Central memory CD8-positive, alpha-beta T cell (primary cell): ENCODE results near the gene THSD4.
"Not testable (repeated sequence)": the region's sequence is repeated elsewhere in the genome, so short reads cannot be mapped to it uniquely, and the experiment has no call there.

ENCODE experiments used
- ATAC-seq: fragments of 150-1000 bp; cut with Tn5 transposase; replicated peaks from 2 replicates; pipeline ENCODE4 v1.10.0; 2022; ENCODE audit warnings: mild to moderate bottlenecking, moderate FRiP score, moderate number of reproducible peaks; ENCODE audit not compliant: poor library complexity, severe bottlenecking; ENCODE audit errors: extremely low read depth
- DNase-seq, 2 donors: peaks; one replicate each; pipeline ENCODE4 v3.0.0; 2021; ENCODE audit warnings: low spot score in 2 of 2
- H3K27ac Mint-ChIP-seq: one replicate; pipeline ENCODE4 v1.8.0; 2022; ENCODE audit warnings: low read depth, mild to moderate bottlenecking, moderate library complexity, mixed read lengths
- H3K27me3 Mint-ChIP-seq: one replicate; pipeline ENCODE4 v1.8.0; 2022; ENCODE audit warnings: mixed read lengths
- H3K36me3 Mint-ChIP-seq: one replicate; pipeline ENCODE4 v1.8.0; 2022; ENCODE audit warnings: mild to moderate bottlenecking, moderate library complexity, mixed read lengths; ENCODE audit not compliant: insufficient read depth
- H3K4me1 Mint-ChIP-seq: one replicate; pipeline ENCODE4 v1.8.0; 2022; ENCODE audit warnings: mixed read lengths
- H3K4me3 Mint-ChIP-seq: one replicate; pipeline ENCODE4 v1.8.0; 2022; ENCODE audit warnings: mild to moderate bottlenecking, moderate library complexity, mixed read lengths
- H3K9me3 Mint-ChIP-seq: one replicate; pipeline ENCODE4 v1.8.0; 2022; ENCODE audit warnings: mixed read lengths

The THSD4 gene

GRCh38 chr15:71254491-71254890, 139.2 kb downstream of the THSD4 start:
- no peak for DNase-seq
- Mint-ChIP-seq H3K4me3 (no peak overlapping the region), H3K27me3 (peaks cover 29% of the 10 kb centered on the region), H3K27ac (no peak overlapping the region), H3K4me1 (no peaks in the 10 kb centered on the region), H3K9me3 (no peaks in the 10 kb centered on the region), H3K36me3 (no peaks in the 10 kb centered on the region)
- ATAC-seq: no peak

GRCh38 chr15:71256934-71257664, 141.8 kb downstream of the THSD4 start:
- no peaks in the 10 kb centered on the region for H3K4me1 Mint-ChIP-seq
- peaks cover 37% of the 10 kb centered on the region for H3K27me3 Mint-ChIP-seq

GRCh38 chr15:71259866-71260265, 144.6 kb downstream of the THSD4 start:
- DNase-seq: no peak
- Mint-ChIP-seq H3K4me1 (no peaks in the 10 kb centered on the region), H3K9me3 (no peaks in the 10 kb centered on the region), H3K36me3 (no peaks in the 10 kb centered on the region), H3K27me3 (peaks cover 63% of the 10 kb centered on the region), H3K4me3 (no peak overlapping the region), H3K27ac (no peak overlapping the region)
- no peak for ATAC-seq

More at GRCh38 chr15:71256934-71257664, 141.8 kb downstream of the THSD4 start:
- ATAC-seq: no peak
- Mint-ChIP-seq H3K27ac (no peak overlapping the region), H3K4me3 (no peak overlapping the region), H3K9me3 (no peaks in the 10 kb centered on the region), H3K36me3 (no peaks in the 10 kb centered on the region)
- DNase-seq: no peak

GRCh38 chr15:71261418-71261817, 146.1 kb downstream of the THSD4 start:
- Mint-ChIP-seq H3K4me3 (no peak overlapping the region), H3K9me3 (no peaks in the 10 kb centered on the region), H3K36me3 (no peaks in the 10 kb centered on the region), H3K4me1 (no peaks in the 10 kb centered on the region), H3K27ac (no peak overlapping the region), H3K27me3 (peaks cover 62% of the 10 kb centered on the region)
- ATAC-seq (no peak), DNase-seq (no peak)

GRCh38 chr15:71261909-71262308, 146.6 kb downstream of the THSD4 start:
- no peak for ATAC-seq
- no peaks in the 10 kb centered on the region for H3K9me3 Mint-ChIP-seq

GRCh38 chr15:71262599-71262998, 147.3 kb downstream of the THSD4 start:
- no peaks in the 10 kb centered on the region for H3K36me3 Mint-ChIP-seq
- no peaks in the 10 kb centered on the region for H3K4me1 Mint-ChIP-seq
- peaks cover 62% of the 10 kb centered on the region for H3K27me3 Mint-ChIP-seq
- no peak overlapping the region for H3K27ac Mint-ChIP-seq
- no peak overlapping the region for H3K4me3 Mint-ChIP-seq
- no peaks in the 10 kb centered on the region for H3K9me3 Mint-ChIP-seq
- no peak for ATAC-seq
- no peak for DNase-seq

More at GRCh38 chr15:71261909-71262308, 146.6 kb downstream of the THSD4 start:
- Mint-ChIP-seq H3K36me3 (no peaks in the 10 kb centered on the region), H3K4me3 (no peak overlapping the region), H3K27ac (no peak overlapping the region), H3K4me1 (no peaks in the 10 kb centered on the region), H3K27me3 (peaks cover 62% of the 10 kb centered on the region)
- no peak for DNase-seq

GRCh38 chr15:71265606-71266005, 150.3 kb downstream of the THSD4 start:
- not testable (repeated sequence) for H3K4me1 Mint-ChIP-seq, DNase-seq, H3K9me3 Mint-ChIP-seq, ATAC-seq, H3K27ac Mint-ChIP-seq, H3K36me3 Mint-ChIP-seq, H3K4me3 Mint-ChIP-seq
- H3K27me3 Mint-ChIP-seq: peaks cover 69% of the 10 kb centered on the region

GRCh38 chr15:71271327-71271726, 156.1 kb downstream of the THSD4 start:
- Mint-ChIP-seq H3K27me3 (peaks cover 24% of the 10 kb centered on the region), H3K36me3 (peaks cover 1% of the 10 kb centered on the region), H3K27ac (no peak overlapping the region), H3K4me1 (no peaks in the 10 kb centered on the region), H3K9me3 (no peaks in the 10 kb centered on the region), H3K4me3 (no peak overlapping the region)
- DNase-seq: no peak
- ATAC-seq: no peak

GRCh38 chr15:71272932-71273331, 157.7 kb downstream of the THSD4 start:
- no peak for ATAC-seq
- Mint-ChIP-seq H3K9me3 (no peaks in the 10 kb centered on the region), H3K4me1 (no peaks in the 10 kb centered on the region), H3K36me3 (peaks cover 1% of the 10 kb centered on the region), H3K4me3 (no peak overlapping the region), H3K27me3 (peaks cover 8% of the 10 kb centered on the region), H3K27ac (no peak overlapping the region)
- DNase-seq: no peak

- no peak overlapping the region for H3K4me3 Mint-ChIP-seq
- ATAC-seq (no peak), DNase-seq (no peak)
- H3K27ac Mint-ChIP-seq: no peak overlapping the region
- peaks cover 1% of the 10 kb centered on the region for H3K36me3 Mint-ChIP-seq
- H3K4me1 Mint-ChIP-seq: no peaks in the 10 kb centered on the region
- H3K27me3 Mint-ChIP-seq: no peaks in the 10 kb centered on the region
- H3K9me3 Mint-ChIP-seq: no peaks in the 10 kb centered on the region
These were observed 158.6 kb downstream of the THSD4 start for GRCh38 chr15:71273731-71274447.

- peaks cover 1% of the 10 kb centered on the region for H3K36me3 Mint-ChIP-seq
- H3K27me3 Mint-ChIP-seq: no peaks in the 10 kb centered on the region
- no peak overlapping the region for H3K4me3 Mint-ChIP-seq
- no peak overlapping the region for H3K27ac Mint-ChIP-seq
- H3K9me3 Mint-ChIP-seq: no peaks in the 10 kb centered on the region
- ATAC-seq (no peak), DNase-seq (no peak)
- no peaks in the 10 kb centered on the region for H3K4me1 Mint-ChIP-seq
These were observed 159.2 kb downstream of the THSD4 start for GRCh38 chr15:71274448-71274798.

- no peaks in the 10 kb centered on the region for H3K4me1 Mint-ChIP-seq
- H3K9me3 Mint-ChIP-seq: no peaks in the 10 kb centered on the region
- H3K36me3 Mint-ChIP-seq: peaks cover 1% of the 10 kb centered on the region
- ATAC-seq (no peak), DNase-seq (no peak)
- H3K27me3 Mint-ChIP-seq: no peaks in the 10 kb centered on the region
- no peak overlapping the region for H3K27ac Mint-ChIP-seq
- no peak overlapping the region for H3K4me3 Mint-ChIP-seq
These were observed 159.8 kb downstream of the THSD4 start for GRCh38 chr15:71275098-71275497.
